Ishikawa (cell line): ENCODE data around the gene PDXDC1.

ENCODE experiments used
- CEBPB ChIP-seq: IDR thresholded peaks from 2 replicates; pipeline ENCODE4 v1.6.1; 2012
- CREB1 ChIP-seq: IDR thresholded peaks from 2 replicates; pipeline ENCODE4 v1.6.1; 2012; ENCODE audit warnings: low read depth
- EGR1 ChIP-seq: IDR thresholded peaks from 2 replicates; pipeline ENCODE4 v1.6.1; 2012
- EP300 ChIP-seq: IDR thresholded peaks from 2 replicates; pipeline ENCODE4 v1.6.1; 2012; ENCODE audit warnings: borderline replicate concordance
- FOXM1 ChIP-seq: IDR thresholded peaks from 2 replicates; pipeline ENCODE4 v1.6.1; 2012; ENCODE audit warnings: low read depth, borderline replicate concordance
- NFIC ChIP-seq: IDR thresholded peaks from 2 replicates; pipeline ENCODE4 v1.6.1; 2012
- RAD21 ChIP-seq: IDR thresholded peaks from 2 replicates; pipeline ENCODE4 v1.6.1; 2012; ENCODE audit warnings: low read depth
- TAF1 ChIP-seq: IDR thresholded peaks from 2 replicates; pipeline ENCODE4 v1.6.1; 2012; ENCODE audit warnings: low read depth, mild to moderate bottlenecking
- TCF12 ChIP-seq: IDR thresholded peaks from 2 replicates; pipeline ENCODE4 v1.6.1; 2012; ENCODE audit warnings: low read depth
- TEAD4 ChIP-seq: IDR thresholded peaks from 2 replicates; pipeline ENCODE4 v1.6.1; 2012
- YY1 ChIP-seq: IDR thresholded peaks from 2 replicates; pipeline ENCODE4 v1.6.1; 2012; ENCODE audit warnings: low read depth
- ZBTB7A ChIP-seq: IDR thresholded peaks from 2 replicates; pipeline ENCODE4 v1.6.1; 2012; ENCODE audit warnings: low read depth
- TF ChIP-seq, protein P1 (sequence below): IDR thresholded peaks from 2 replicates; pipeline ENCODE4 v1.6.1; 2012
- TF ChIP-seq, protein P2 (sequence below): IDR thresholded peaks from 2 replicates; pipeline ENCODE4 v1.6.1; 2012; ENCODE audit warnings: low read depth, mild to moderate bottlenecking
- TF ChIP-seq, protein P3 (sequence below): IDR thresholded peaks from 2 replicates; pipeline ENCODE4 v1.6.1; 2012

The PDXDC1 gene

DNA sequence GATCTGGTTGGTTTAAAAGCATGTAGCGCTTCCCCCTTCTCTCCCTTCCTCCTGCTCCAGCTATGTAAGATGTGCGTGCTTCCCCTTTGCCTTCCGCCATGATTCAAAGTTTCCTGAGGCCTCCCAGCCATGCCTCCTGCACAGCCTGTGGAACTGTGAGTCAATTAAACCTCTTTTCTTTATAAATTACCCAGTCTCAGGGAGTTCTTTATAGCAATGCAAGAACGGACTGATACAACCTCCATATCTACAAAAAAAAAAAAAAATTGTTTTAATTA lies 16.6 kb upstream of the PDXDC1 start:
- no peak for TF ChIP-seq EP300
- TF ChIP-seq NFIC = no peak
- TF ChIP-seq, protein P1, sequence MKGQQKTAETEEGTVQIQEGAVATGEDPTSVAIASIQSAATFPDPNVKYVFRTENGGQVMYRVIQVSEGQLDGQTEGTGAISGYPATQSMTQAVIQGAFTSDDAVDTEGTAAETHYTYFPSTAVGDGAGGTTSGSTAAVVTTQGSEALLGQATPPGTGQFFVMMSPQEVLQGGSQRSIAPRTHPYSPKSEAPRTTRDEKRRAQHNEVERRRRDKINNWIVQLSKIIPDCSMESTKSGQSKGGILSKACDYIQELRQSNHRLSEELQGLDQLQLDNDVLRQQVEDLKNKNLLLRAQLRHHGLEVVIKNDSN = no peak

DNA sequence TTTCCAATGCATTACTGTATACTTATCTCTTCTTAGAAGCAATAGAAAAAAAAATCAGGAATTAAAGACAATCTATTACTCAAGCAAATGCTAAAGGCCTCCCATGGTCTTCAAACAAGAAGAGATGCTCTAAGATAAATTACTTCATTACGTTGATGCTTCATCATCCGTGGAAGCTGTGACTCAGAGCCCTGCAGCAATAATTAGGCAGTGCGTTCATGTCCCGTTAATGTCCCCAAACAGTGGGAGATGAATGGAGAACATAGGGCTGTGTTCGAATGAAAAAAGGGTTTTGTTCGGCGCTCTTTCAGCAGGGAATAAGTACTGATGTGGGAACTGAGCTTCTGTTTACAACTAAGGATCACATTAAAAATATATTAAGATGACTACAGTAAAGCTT lies 15.9 kb upstream of the PDXDC1 start:
- TF ChIP-seq ZBTB7A (no peak), CEBPB (no peak), TAF1 (no peak), CREB1 (no peak), TCF12 (no peak), EP300 (no peak), YY1 (no peak), FOXM1 (no peak), NFIC (no peak), EGR1 (no peak), TEAD4 (no peak)
- TF ChIP-seq, protein P2, sequence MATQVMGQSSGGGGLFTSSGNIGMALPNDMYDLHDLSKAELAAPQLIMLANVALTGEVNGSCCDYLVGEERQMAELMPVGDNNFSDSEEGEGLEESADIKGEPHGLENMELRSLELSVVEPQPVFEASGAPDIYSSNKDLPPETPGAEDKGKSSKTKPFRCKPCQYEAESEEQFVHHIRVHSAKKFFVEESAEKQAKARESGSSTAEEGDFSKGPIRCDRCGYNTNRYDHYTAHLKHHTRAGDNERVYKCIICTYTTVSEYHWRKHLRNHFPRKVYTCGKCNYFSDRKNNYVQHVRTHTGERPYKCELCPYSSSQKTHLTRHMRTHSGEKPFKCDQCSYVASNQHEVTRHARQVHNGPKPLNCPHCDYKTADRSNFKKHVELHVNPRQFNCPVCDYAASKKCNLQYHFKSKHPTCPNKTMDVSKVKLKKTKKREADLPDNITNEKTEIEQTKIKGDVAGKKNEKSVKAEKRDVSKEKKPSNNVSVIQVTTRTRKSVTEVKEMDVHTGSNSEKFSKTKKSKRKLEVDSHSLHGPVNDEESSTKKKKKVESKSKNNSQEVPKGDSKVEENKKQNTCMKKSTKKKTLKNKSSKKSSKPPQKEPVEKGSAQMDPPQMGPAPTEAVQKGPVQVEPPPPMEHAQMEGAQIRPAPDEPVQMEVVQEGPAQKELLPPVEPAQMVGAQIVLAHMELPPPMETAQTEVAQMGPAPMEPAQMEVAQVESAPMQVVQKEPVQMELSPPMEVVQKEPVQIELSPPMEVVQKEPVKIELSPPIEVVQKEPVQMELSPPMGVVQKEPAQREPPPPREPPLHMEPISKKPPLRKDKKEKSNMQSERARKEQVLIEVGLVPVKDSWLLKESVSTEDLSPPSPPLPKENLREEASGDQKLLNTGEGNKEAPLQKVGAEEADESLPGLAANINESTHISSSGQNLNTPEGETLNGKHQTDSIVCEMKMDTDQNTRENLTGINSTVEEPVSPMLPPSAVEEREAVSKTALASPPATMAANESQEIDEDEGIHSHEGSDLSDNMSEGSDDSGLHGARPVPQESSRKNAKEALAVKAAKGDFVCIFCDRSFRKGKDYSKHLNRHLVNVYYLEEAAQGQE = no peak
- TF ChIP-seq, protein P3, sequence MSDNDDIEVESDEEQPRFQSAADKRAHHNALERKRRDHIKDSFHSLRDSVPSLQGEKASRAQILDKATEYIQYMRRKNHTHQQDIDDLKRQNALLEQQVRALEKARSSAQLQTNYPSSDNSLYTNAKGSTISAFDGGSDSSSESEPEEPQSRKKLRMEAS = no peak
- TF ChIP-seq, protein P1 = no peak

DNA sequence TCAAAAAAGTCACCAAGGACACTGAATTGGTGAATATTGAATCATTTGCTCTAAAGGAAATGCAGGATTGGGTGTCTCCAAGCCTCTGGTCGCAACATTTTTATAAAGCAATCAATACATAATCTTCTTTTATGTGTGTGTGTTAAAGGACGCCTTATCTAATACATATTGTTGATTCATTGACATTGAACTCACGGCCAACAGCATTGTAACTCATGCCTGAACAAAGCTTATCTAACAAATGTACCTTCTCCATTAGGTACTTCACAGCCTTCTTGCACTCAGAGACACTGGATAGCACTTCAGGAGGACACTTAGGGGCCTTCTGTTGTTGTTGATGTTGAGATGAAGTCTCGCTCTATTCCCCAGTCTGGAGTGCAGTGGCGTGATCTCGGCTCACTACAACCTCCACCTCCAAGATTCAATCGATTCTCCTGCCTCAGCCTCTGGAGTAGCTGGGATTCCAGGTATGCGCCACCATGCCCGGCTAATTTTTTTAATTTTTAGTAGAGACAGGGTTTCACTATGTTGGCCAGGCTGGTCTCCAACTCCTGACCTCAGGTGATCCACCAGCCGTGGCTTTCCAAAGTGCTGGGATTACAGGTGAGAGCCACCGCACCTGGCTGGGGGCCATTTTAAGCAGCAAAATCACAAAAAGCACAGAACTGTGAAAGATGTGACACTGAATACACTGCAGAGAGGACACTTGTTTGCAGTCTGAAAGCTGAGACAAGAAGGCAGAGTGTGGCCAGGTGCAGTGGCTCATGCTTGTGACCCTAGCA lies 13.2 kb upstream of the PDXDC1 start:
- TF ChIP-seq, protein P1 = no peak
- TF ChIP-seq TCF12 (no peak), YY1 (no peak), CREB1 (no peak), EGR1 (no peak), TEAD4 (no peak), EP300 (no peak), ZBTB7A (no peak), CEBPB (no peak), TAF1 (no peak), FOXM1 (no peak), RAD21 (no peak), NFIC (no peak)
- TF ChIP-seq, protein P2 = no peak
- TF ChIP-seq, protein P3 = no peak

DNA sequence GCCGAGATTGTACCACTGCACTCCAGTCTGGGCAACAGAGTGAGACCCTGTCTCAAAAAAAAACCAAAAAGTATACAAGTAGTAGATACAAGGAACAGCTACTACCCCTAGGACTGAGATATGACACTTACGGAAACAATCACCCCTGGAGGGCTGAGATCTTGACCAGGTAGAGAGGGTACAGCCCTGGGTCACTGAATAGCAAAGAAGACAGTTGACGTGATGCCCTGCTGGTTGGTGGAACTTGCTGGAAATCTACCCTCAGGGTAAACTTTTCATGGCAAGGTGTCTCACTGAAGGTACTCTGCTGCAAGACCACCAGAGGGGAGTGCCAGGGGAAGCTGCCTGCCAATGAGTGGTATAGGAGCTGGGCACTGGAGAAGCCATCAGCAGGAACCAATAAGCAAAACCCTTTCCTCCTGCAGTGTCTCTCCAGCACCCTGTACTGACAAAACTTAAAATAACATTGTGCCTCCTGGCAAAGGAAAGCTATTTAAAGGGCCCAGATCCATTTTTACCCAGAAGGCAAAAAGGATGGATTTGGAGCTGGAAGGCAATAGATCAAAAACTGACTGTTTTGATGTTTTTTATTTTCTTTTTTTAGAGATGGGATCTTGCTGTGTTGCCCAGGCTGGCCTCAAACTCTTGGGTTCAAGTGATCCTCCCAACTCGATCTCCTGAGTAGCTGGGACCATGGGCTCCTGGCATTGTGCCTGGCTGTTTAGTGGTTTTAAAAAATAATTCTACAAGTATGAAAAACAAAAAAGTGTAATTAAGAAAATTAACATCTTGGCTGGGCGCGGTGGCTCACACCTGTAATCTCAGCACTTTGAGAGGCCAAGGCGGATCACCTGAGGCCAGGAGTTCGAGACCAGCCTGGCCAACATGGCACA lies 11.3 kb upstream of the PDXDC1 start:
- TF ChIP-seq CREB1 (no peak), FOXM1 (no peak), EP300 (no peak), TCF12 (no peak), CEBPB (no peak), YY1 (no peak), TAF1 (no peak), TEAD4 (no peak), ZBTB7A (no peak), EGR1 (no peak), NFIC (no peak), RAD21 (no peak)
- TF ChIP-seq, protein P3 = no peak
- TF ChIP-seq, protein P2 = no peak
- TF ChIP-seq, protein P1 = no peak
